Hematopoietic multipotent progenitor cell treated with erythropoietin and hydrocortisone succinate and interleukin-3 and kit ligand, for 6 days (in vitro differentiated cells): ENCODE data around the gene HAGHL.

Experiments
- DNase-seq: peaks from one replicate; pipeline ENCODE4 v3.0.0-alpha.2; 2015

HAGHL gene

DNA sequence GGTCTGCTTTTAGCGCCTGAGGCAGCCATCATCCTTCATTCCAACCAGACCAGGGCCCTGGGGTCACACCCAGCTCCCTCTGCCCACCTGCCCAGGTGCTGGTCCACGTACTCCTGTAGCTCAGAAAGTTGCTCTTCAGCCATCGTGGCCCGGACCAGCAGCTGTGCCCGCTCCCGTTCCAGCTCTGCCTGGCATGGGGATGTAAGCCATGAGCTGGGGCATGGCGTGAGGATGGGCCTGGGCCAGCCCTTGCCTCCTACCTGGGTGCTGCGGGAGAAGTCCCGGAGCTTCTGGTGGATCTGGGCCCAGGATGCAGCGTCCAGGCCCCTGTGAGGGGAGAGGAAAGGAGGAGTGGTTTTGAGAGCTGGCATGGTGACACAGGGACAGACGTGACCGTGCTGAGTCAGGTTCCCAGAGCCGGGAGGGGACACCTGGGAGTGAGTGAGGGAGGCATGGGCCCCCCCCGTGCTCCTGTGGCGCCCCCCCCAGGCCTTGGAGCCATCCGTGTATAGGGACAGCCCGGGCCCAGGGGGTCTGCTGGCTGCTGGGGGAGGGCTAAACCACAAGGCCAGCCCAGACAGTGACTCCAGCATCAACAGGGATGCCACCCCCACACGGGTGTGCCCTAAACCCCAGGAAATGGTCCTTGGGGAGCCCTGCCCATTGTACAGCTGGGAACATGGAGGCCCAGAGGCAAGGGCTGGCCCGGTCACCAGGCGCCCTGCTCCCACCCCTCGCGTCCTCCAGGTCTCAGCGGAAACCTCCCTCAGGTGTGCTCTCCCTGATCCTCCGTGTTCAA is 3.9 kb upstream of the HAGHL start:
- no peak for DNase-seq

DNA sequence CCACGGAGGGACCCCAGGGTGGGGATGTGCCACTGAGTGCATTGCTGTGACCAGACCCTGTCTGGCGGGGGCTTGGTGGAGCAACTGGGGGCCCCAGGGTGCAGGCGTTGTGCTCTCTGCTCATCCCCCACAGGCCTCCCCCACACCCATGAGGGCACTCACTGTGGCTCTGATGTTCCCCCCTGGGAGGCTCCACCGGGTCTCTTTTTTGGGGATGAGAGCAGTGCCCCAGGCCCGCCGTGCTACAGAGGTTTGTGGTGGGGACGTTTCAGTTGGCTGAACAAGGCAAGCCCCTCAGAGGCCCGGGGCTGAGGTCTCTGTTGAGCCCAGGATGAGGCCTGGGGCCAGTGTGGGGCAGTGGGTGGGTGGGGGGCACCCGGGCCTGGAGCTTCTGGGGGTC is 3.2 kb upstream of the HAGHL start:
- DNase-seq, result no peak

DNA sequence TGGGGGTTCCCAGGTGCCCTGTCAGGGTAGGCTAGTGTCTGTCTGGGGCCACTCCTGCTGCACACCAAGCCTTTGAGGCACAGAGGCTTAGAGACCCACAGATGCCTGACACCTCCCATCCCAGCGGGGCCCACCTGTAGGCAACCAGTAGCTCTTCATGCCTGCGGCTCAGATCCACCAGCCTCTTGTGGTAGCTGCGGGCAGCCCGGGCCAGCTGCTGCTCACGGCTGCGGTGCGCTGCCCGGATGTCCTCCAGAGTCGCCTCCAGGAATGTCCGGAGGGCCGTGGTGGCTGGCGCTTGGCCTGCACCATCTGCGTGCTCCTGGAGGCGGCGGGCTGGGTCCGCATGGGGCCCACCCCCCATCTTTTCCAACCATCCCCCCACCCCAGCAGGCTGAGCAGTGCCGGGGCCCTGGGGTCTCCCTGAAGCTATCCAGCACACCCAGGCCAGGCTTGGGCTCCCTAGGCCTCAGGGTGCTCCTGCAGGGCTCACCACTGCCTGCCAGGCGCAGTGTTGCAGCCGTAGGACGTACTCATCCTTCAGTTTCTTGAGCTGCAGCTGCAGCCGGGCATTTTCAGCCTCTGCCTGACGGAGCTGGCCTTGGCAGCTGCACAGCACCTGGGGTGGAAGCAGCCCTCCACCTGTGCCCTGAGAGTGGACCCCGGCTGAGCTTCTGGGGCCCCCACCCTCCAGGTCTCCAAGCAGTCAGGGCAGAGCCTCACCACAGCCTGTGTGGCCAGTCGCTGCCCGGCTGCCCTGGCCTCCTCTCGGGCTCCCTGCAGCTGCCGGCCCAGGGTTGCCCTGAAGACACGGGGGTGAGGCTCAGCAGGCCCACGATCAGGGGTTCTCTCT is 2.5 kb upstream of the HAGHL start:
- DNase-seq, result no peak

DNA sequence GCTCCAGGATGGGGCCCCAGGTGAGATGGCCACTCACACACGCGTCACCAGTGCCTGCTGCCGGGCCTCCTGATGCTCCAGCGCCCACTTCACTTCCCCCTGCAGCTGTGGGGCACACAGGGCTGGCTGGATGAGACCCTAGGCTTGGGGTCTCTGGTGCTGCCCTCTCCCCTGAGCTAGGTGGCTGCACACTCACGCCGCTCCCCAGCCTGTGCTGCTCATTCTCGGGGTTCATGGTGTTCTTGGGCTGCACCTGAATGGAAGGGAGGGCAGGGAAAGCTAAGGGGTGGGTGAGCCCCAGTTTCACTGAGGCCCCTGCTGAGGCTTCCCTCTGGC is 1.9 kb upstream of the HAGHL start:
- DNase-seq, result no peak

DNA sequence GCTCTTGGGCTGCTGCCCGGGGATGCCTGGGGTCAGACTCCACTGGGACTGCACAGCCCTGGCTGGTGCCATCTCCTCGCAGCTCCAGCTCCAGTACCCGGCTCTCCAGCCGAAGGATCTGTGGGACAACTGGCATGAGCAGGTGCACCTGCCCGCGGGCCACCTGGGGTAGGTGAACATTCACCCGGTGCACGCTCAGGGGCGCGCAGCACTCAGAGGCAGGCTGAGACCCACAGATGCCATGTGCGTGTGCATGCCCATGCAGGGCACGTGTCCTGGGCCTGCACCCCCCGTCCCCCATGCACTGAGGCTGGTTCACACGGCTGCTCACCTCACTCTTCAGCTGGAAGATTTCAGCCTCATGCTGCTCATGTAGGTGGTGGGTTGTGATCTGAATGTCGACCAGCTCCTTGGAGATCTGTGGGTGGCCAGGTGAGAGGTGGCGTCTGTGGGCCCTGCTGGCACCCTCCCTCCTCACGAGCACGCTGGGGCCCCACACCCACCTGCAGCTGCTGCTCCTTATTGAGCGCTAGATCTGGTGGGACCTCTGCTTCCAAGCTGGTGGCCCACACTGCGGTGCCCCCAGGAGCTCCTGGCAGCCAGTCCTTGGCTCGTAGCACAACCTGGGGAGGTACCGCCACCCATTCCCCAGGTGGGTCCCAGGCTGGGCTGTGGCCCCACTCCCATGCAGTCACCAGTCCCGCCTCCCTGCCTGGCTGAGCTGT is 1.3 kb upstream of the HAGHL start:
- no peak for DNase-seq

DNA sequence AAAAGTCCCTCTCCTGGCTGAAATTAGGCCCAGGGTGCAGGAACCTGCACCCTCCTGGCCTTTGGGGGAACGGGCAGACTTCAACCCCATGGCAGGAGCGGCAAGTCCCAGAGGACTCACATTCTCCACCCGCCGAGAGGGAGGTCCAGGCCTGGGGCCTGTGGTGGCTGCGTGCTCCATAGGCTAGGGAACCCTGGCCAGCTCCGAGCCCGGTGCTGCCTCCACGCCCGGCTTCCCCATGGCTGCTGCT is 793 bp upstream of the HAGHL start:
- no peak for DNase-seq

DNA sequence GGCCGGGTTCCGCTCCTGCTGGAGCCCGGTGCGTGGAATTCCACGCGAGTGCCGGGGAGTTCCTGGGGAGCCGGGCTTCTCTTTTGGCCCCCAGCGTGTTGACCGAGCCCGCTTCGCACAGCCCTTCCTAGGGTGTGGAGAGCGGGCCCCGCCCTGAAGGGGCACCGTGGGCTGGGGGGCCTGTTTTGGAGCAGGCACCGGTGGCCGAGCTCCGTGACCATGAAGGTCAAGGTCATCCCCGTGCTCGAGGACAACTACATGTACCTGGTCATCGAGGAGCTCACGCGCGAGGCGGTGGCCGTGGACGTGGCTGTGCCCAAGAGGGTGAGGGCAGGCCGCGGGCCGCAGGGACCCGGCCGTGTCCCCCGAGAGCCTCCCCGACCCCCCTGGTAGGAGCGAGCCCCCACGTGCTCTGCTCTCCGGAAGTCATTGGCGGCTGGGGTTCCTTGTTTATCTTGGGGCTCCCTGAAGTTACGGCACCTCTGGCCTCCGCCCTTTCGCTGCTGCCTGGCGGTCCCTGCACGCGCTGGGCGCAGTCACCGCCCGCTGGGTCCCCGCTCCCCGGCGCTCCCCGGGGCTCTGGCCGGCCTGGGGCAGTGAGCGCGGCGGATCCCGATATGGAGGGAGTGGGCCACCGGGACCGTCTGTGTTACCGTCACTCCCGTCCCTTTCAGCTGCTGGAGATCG is 528 bp downstream of the HAGHL start:
- DNase-seq, result peak; percentile 84

DNA sequence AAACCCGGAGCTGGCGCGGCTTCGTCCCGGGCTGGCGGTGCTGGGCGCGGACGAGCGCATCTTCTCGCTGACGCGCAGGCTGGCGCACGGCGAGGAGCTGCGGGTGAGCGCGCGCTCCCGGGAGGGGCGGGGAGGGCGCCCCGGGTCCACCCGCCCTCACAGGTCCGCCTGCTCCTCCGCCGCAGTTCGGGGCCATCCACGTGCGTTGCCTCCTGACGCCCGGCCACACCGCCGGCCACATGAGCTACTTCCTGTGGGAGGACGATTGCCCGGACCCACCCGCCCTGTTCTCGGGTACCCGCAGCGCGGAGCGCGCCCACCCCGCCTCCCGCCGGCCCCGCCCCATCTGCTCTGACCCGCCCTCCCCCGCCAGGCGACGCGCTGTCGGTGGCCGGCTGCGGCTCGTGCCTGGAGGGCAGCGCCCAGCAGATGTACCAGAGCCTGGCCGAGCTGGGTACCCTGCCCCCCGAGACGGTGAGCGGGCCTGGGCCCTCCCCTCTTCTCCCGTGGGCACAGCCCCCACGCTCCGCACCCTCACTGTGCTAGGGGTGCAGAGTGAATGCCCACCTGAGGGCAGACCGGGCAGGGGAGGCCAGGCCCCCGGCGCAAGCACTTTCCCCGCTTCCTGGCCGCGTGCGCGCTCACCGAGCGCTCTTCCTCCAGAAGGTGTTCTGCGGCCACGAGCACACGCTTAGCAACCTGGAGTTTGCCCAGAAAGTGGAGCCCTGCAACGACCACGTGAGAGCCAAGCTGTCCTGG is 1.4 kb downstream of the HAGHL start:
- DNase-seq, result peak; percentile 87

DNA sequence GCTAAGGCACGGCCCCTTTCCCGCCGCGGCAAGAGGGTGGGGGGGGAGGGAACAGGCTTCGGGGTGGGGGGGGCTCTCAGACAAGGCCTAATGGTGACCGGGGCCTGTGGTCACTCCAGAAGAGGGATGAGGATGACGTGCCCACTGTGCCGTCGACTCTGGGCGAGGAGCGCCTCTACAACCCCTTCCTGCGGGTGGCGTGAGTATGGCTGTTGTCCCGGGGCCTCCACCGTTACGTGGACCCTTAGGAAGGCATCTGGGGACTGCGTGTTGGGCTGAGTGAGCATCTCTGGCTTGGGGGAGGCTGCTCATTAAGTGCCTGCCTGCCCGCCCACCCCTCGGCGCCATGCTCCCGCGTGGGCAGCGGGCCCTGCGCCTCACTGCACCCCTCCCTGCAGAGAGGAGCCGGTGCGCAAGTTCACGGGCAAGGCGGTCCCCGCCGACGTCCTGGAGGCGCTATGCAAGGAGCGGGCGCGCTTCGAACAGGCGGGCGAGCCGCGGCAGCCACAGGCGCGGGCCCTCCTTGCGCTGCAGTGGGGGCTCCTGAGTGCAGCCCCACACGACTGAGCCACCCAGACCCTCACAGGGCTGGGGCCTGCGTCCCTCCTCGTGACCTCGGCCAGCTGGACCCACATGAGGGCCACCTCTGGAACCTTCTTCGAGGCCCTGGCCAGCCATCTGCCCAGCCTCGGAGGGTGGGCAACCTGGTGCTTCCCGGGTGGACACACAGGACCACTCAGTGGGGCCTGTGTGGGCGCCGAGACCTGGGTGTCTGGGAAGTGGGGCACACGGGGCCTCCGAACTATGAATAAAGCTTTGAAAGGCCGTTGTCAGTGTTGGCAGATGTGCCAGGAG is 2.2 kb downstream of the HAGHL start:
- DNase-seq, result no peak

DNA sequence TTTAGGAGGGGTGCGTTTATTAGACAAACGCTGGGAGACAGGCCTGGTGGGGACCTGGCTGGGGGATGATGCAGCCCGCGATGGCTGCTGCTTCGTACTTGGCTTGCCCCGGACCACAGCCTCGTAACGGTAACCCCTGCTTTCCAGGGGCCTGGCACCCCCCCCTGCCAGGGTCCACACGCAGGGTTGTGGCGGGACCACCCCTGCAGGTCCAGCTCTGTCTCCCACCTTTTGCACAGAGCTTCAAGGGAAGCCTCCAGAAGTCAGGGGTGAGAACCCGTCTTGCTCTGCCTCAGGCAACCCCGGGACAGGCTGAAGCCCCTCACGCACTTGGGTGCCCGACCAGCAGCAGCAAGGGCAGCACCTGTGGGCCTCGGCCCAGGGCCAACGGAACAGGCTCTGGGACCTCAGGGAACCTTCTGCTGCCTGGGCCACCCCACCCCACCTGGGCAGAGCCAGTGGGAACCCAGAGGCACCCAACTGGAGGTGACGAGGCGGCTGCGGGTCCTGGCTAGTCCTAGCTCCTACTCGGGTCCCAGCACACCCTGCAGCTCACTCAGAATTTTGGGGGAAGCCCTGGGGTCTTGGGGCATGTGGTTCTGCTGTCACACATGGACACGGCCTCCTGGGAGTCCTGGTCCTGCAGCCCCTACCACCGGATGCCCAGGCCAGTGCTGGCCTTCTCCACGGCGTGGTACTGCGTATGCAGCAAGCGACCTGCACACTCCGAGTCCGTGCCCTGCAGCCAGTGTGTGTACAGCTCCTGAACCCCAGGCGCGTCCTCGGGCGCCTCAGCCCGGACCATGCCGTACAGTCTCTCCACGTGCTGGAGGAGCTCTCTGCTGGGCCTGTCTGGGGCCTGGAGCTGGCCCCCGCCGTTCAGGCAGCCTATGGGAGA is 3.1 kb downstream of the HAGHL start:
- no peak for DNase-seq

DNA sequence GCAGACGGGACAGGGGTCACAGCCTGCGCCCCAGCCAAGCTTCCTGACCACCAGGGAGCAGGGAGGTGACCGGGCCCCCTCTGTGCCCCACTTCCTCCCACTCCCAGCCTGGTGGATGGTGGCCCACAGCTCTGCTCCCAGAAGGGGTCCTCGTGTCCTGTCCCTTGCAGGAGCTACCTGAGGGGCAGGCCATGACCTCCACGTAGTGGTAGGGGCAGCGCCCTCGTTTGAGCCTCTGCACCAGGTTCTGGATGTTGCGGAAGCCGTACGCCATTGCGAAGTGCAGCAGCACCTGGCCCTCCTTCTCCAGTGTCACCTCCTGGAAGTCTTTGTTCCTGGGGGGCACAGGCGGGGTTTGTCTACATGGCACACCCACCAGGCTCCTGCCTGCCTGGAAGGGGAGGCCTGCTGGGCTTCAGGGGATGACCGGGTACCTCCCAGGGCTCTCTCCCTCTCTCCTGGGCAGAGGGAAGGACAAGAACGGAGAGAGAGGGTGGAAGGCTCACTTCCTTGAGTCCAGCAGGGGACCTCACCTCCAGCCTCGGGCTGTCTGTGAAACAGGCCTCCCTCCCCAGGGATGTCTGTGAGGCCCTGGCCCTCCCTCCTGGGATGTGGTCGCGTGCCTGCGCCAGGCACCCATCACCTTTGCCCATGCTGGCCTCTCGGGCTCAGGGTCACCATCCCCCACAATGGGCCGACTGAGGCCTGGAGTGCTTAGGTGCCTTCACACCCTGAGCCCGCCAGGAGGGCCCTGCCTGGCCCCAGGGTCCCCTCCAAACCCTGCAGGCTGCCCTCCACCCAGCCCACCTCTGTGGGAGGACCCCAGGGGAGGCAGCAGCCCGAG is 4.0 kb downstream of the HAGHL start:
- DNase-seq, result no peak

DNA sequence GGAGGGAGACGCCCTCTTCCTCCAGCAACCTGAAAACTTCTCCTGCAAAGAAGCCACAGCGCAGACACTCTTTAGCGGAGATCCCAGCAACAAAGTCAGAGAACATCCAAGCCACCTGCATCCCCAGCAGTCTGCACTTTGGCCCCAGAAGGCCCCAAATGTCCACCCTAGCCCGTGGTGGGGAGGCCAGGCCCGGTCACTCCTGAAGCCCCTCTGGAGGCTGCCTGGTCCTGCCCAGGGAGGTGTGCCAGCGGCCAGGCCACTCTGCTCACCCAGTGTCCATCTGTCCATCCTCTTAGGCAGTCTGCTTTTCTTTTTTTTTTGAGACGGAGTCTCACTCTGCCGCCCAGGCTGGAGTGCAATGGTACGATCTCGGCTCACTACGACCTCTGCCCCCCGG is 5.4 kb downstream of the HAGHL start:
- DNase-seq, result no peak

DNA sequence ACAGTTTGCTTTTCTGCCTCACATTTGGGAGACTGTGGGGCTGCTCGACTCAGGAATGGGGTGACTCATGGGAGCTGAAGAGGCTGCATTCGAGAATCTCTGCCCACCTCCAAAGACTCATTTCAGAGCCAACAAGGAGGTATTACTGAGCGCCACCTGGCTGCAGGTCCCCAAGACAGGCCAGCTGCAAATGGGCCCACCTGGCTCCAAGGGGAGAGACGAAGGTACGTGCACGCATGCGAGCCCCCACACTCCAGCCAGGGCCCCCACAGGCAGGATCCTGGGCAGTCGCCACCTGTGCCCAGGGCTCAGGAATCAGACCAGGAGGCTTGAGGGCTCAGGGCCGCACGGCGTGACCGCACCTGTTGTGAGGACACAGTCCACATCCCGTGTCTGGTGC is 6.0 kb downstream of the HAGHL start:
- no peak for DNase-seq

DNA sequence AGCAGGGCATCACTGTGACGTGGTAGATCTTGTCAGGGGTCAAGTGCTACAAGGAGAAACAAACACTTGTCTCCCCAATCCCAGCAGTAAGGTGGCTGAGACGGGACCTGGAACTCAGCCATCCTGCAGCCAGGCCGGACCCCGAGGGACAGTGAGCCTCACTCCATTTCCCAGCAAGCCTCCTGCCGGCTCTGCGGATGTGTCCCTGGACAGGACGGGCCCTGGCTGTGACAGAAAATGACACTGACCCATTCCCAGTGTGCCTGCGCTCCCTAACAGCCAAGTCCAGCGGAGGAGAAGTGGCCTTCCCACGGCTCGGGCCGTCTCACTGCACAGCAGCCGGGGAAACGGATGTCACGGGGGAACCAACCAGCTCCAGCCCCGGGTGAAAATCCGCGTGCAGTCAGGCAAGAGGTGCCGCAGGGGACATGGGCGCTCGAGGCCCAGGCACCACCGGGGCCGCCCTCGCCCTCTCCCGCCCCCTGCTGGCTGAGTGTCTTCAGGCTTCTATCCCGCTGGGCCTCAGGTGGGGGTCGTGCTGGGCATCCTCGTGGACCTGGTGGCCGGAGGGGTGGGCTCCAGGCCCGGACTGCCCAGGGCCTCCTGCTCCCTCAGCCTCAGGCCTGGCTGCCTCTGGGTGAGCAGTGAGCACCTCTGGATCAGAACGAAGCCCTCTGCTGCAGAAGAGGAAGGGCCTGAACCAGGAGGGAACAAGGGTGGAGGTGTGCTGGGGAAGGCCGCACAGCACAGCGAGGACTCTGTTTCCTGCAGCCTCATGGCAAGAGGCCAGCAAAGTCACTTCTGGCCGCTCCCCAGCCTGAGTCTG is 6.7 kb downstream of the HAGHL start:
- peak; percentile 60 for DNase-seq

DNA sequence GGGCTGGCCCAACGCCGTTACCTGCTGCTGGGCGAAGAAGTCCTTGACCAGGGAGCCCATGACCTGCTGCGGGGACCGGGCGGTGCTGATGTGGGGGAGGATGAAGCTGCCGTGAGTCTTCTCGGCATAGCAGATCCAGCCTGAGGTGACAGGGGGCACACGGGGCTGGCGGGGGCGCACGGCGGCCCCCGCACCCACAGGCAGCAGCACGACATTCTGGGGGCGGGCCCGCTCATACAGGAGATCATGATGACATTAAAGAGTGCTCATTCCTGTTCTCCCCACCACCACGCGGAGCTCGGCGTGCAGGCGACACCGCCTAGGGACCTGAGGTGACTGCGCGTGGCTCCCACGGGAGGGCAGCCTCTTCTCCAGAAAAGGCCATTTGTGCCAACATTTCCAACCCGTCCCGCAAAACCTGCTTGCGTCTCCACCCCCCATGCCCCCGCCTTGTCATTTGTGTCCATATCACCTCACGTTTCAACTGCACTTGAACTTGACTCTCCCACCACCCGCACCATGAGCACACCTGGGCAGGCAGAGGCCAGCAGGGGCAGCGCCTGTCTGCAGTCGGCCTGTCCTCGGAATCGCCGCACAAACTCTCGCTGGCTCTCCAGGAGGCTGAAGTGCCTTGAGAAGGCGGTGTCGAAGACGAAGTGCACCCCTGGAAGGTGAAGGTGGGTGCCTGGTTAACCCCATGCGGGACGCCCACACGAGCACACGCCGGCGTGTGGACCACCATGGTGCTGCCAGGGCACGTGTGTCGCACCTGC is 7.5 kb downstream of the HAGHL start:
- no peak for DNase-seq

DNA sequence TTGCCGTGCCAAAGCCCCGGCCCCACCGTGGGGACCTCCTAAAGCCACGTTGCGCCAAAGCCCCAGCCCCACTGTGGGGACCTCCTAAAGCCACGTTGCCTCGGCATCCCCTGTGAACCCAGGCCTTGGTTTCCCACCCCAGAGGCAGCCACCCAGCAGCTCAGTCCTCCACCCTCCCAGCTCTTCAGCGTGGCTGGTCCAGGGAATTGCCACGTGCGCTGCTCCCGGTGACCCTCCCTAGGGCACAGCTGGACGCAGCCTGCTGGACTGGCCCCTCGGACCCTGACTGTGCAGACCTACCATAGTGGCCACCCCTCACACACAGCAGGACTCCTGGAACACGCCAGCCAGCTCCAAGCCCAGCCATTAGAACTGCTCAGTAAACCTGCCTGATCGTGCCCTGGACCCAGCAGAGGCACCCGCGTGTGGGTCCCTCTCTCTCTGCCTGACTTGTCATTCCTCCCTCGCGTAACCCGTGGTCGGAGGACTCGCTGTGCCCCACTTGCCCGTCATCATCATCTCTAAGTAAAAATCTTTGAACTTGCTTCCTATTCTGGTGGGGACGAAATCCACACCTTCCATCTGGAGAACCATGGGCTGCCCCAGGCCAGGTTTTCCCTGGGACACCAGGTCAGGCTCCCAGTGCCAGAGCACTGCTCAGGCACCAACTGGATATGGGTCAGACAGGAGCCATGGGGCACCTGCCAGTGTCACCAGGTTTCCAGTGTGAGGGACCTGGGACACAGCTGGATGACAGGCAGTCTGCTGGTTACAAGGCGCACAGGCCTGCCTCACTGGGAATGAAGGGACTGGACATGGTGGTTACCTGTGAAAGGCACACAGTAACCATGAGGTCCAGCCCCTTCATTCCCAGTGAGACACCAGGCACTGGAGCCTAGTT is 8.3 kb downstream of the HAGHL start:
- no peak for DNase-seq

DNA sequence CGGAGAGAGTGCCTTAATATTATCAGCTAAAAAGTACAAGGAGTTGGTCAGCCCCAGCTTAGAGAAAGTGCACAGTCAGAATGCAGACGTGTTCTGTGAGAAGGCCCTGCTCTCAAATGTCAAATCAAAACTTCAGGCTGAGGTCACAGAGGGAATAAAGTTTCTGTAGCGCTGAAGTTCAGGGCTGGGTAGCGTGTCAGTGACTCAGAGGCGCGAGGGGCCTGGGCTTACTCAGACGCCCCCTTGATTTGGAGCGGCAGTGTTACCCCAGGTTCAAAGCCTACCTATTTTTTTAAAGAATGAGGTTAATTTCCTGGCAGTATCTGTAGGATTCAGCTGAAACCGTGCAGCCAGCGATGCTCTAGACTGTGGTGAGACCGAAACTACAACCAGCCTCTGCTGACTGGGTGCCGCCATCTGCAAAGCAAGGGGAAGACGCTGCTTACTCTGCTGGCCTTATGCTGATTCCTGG is 9.1 kb downstream of the HAGHL start:
- no peak for DNase-seq
